HUES48 (cell line): Measurements from ENCODE around the gene DTX2.
"Not testable (repeated sequence)": the region's sequence is repeated elsewhere in the genome, so short reads cannot be mapped to it uniquely, and the experiment has no call there.

Source experiments
- H3K27ac ChIP-seq: one replicate; pipeline ENCODE4 v1.7.0; 2013; ENCODE audit warnings: low read depth, low read length, inconsistent platforms
- H3K27me3 ChIP-seq: 2 replicates; pipeline ENCODE4 v1.6.1; 2013; ENCODE audit warnings: mild to moderate bottlenecking, low read length; ENCODE audit not compliant: control insufficient read depth, insufficient read depth
- H3K36me3 ChIP-seq: 2 replicates; pipeline ENCODE4 v1.6.1; 2013; ENCODE audit warnings: low read length; ENCODE audit not compliant: control insufficient read depth, insufficient read depth
- H3K4me1 ChIP-seq: 2 replicates; pipeline ENCODE4 v1.6.1; 2013; ENCODE audit warnings: mild to moderate bottlenecking, low read length; ENCODE audit not compliant: control insufficient read depth, insufficient read depth
- H3K4me3 ChIP-seq: 2 replicates; pipeline ENCODE4 v1.5.1; 2013; ENCODE audit warnings: mild to moderate bottlenecking, low read depth, low read length
- H3K9ac ChIP-seq: 2 replicates; pipeline ENCODE4 v1.6.1; 2013; ENCODE audit warnings: mild to moderate bottlenecking, low read depth, low read length, moderate library complexity
- H3K9me3 ChIP-seq: 2 replicates; pipeline ENCODE4 v1.6.1; 2013; ENCODE audit warnings: low read length; ENCODE audit not compliant: control insufficient read depth, insufficient read depth

DTX2 gene

GRCh38 chr7:76428149-76428823 is 33.2 kb upstream of the DTX2 start:
- no peaks in the 10 kb centered on the region for H3K9me3 ChIP-seq
- no peak overlapping the region for H3K9ac ChIP-seq
- H3K4me1 ChIP-seq = peaks cover 10% of the 10 kb centered on the region
- no peak overlapping the region for H3K27ac ChIP-seq
- H3K36me3 ChIP-seq = no peaks in the 10 kb centered on the region
- no peaks in the 10 kb centered on the region for H3K27me3 ChIP-seq
- no peak overlapping the region for H3K4me3 ChIP-seq

- peaks cover 4% of the 10 kb centered on the region; the same call in 1 of the 2 replicates for H3K4me1 ChIP-seq
- H3K36me3 ChIP-seq = no peaks in the 10 kb centered on the region
- H3K27me3 ChIP-seq = no peaks in the 10 kb centered on the region
- no peak overlapping the region for H3K9ac ChIP-seq
- no peaks in the 10 kb centered on the region for H3K9me3 ChIP-seq
- H3K4me3 ChIP-seq = no peak overlapping the region
- no peak overlapping the region for H3K27ac ChIP-seq
Observed at GRCh38 chr7:76428868-76429805, 32.4 kb upstream of the DTX2 start.

- no peak overlapping the region for H3K27ac ChIP-seq
- peaks cover 4% of the 10 kb centered on the region; the same call in 1 of the 2 replicates for H3K4me1 ChIP-seq
- H3K4me3 ChIP-seq = no peak overlapping the region
- no peaks in the 10 kb centered on the region for H3K27me3 ChIP-seq
- H3K9ac ChIP-seq = no peak overlapping the region
- H3K9me3 ChIP-seq = no peaks in the 10 kb centered on the region
- no peaks in the 10 kb centered on the region for H3K36me3 ChIP-seq
Observed at GRCh38 chr7:76430211-76430610, 31.3 kb upstream of the DTX2 start.

GRCh38 chr7:76430836-76431235 is 30.7 kb upstream of the DTX2 start:
- Histone ChIP-seq H3K36me3 (no peaks in the 10 kb centered on the region), H3K27ac (no peak overlapping the region), H3K4me1 (peaks cover 4% of the 10 kb centered on the region; the same call in 1 of the 2 replicates), H3K4me3 (no peak overlapping the region), H3K9ac (no peak overlapping the region), H3K27me3 (no peaks in the 10 kb centered on the region), H3K9me3 (no peaks in the 10 kb centered on the region)

- not testable (repeated sequence) for H3K4me1 ChIP-seq, H3K4me3 ChIP-seq, H3K9me3 ChIP-seq, H3K9ac ChIP-seq, H3K27ac ChIP-seq, H3K27me3 ChIP-seq, H3K36me3 ChIP-seq
Observed at GRCh38 chr7:76437873-76438272, 23.6 kb upstream of the DTX2 start.

GRCh38 chr7:76439120-76439888 is 22.2 kb upstream of the DTX2 start:
- H3K4me1 ChIP-seq, H3K27ac ChIP-seq, H3K4me3 ChIP-seq, H3K9ac ChIP-seq, H3K9me3 ChIP-seq, H3K36me3 ChIP-seq, H3K27me3 ChIP-seq: not testable (repeated sequence)

- H3K9ac ChIP-seq, H3K4me3 ChIP-seq, H3K27ac ChIP-seq: not testable (repeated sequence)
Observed at GRCh38 chr7:76440404-76440803, 21.1 kb upstream of the DTX2 start.

GRCh38 chr7:76441792-76442191 is 19.7 kb upstream of the DTX2 start:
- not testable (repeated sequence) for H3K36me3 ChIP-seq, H3K9ac ChIP-seq, H3K9me3 ChIP-seq, H3K27me3 ChIP-seq, H3K27ac ChIP-seq, H3K4me3 ChIP-seq, H3K4me1 ChIP-seq

More at GRCh38 chr7:76440404-76440803, 21.1 kb upstream of the DTX2 start:
- not testable (repeated sequence) for H3K9me3 ChIP-seq, H3K36me3 ChIP-seq, H3K27me3 ChIP-seq, H3K4me1 ChIP-seq

GRCh38 chr7:76442664-76443446 is 18.7 kb upstream of the DTX2 start:
- H3K4me3 ChIP-seq, H3K9ac ChIP-seq, H3K27me3 ChIP-seq, H3K36me3 ChIP-seq, H3K9me3 ChIP-seq, H3K27ac ChIP-seq, H3K4me1 ChIP-seq: not testable (repeated sequence)

GRCh38 chr7:76443846-76444245 is 17.7 kb upstream of the DTX2 start:
- H3K27ac ChIP-seq, H3K36me3 ChIP-seq, H3K4me1 ChIP-seq, H3K27me3 ChIP-seq, H3K9ac ChIP-seq, H3K9me3 ChIP-seq, H3K4me3 ChIP-seq: not testable (repeated sequence)
